Activated T-cell treated with anti-CD3 and anti-CD28 coated beads, Interleukin-2, amount 50 U/mL, for 1 hour (primary cell): ENCODE measurements around the gene TMEM245.
"Not testable (repeated sequence)": the region's sequence is repeated elsewhere in the genome, so short reads cannot be mapped to it uniquely, and the experiment has no call there.

Experiments used
- DNase-seq: peaks from one replicate; pipeline ENCODE4 v3.0.0-alpha.2; 2020

TMEM245 gene

GRCh38 chr9:109132567-109133021 is 12.8 kb upstream of the TMEM245 start:
- no peak for DNase-seq

DNA sequence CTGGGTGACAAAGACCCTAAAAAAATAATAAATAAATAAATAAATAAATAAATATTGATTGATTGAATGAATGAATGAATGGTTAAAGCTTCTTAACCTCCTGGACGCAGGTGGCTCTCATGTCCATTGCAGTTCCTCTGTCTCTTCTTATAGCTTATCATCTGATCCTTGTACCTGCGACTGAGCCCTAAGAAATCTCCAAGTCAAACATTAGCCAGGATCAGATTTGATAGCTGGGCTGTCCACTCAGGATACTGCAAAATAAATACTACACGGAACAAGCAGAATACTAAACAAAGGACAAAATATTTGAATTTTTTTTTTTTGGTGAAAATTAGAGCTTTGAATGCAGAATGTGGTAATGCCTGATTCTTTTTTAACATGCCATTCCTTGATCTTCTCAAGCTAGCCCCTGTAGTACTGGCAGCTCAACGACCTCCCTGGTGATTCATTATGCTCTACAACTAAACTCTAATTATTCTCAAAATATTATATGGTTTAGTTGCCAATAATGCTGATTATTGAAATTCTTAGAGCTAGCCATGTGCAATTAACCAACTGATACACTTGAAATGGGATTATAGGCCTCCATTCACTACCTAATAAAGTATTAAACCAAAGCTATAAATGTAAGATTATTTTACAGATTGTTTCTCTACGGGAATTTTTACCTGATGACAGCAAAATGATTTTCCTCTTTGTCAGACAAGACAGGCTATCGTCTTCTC is 9.9 kb upstream of the TMEM245 start:
- no peak for DNase-seq

GRCh38 chr9:109126671-109127070 is 6.9 kb upstream of the TMEM245 start:
- DNase-seq = not testable (repeated sequence)

GRCh38 chr9:109124121-109124520 is 4.4 kb upstream of the TMEM245 start:
- DNase-seq = no peak

DNA sequence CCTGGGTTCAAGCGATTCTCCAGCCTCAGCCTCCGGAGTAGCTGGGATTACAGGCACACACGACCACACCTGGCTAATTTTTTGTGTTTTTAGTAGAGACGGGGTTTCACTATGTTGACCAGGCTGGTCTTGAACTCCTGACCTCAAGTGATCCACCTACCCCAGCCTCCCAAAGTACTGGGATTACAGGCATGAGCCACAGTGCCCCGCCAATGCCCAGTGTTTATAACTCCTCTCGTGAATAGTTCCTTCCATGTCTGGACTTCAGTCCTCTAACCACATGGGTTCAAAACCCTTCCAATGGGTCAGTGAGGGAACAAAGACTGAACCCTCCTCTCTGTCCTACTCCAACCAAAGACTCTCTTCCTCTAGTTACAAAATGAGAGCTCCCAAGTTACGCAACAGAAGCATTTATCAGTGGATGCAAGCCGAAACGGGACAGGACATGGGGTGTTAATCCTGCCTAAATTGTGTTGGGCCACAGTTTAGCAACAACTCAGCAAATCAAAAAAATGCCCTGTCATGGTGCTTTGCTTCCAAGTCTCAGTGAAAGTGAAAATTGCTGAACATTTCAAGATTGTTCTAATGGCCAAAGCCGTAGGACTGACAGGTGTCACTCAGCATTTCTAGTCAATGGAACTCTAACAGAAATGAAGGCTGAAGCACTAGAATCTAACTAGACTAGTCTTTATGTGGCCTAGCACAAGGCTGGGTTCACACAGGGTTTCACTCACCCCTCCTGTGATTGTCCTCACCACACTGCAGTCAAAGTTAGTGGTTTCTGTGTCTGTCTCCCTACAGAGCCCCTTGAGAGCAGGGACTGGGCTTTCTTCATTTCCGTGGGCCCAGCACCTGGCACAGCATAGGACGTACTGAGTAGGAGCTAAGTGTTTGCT is 3.2 kb upstream of the TMEM245 start:
- no peak for DNase-seq

- no peak for DNase-seq
Observed at GRCh38 chr9:109121232-109121796, 1.6 kb upstream of the TMEM245 start.

GRCh38 chr9:109120204-109120789 is 550 bp upstream of the TMEM245 start:
- DNase-seq = no peak

- no peak for DNase-seq
Observed at GRCh38 chr9:109118808-109119438, 824 bp downstream of the TMEM245 start.

DNA sequence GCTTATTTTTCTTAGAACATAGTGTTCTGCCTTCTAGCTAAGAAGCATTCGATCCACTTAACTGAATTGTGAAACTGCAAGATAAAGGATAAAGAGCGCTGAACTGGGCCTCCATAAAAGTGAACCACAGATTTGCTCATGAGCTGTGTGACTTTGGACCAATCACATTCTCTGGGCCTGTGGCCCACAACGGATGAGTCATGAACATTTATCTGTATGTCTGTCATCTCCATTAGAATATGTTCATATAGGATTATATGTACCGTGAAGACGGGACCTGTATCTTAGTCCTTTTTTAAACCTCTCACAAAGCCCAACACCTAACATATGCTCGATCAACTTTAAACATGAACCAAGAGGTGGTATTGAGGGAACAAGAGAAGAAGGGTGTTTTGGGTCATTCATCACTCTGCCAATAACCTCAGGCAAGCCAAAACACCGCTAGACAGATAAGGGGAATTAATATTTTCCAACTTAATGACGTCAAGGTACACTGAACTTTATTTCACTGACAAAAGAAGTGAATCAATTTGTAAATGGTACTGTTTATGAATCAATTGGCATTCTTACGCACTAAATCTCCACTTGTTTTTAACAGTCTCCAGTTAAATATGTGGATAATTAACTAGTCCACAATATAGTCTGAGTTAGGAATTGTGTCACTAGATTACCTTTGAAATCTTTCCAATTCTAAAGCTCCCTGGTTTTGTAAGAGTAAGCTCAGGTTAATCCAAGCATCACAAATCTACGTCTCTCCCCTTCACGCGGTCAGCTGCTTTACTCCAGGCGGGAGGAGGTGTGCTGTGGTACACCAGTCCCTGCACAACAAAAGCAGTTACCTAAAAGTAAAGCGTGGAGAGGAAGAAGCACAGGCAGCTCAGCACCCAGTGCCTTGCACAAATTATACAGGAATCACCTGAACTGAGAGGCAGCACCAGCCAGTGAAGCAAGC is 1.6 kb downstream of the TMEM245 start:
- DNase-seq = peak; percentile 38

GRCh38 chr9:109115931-109116526 is 3.7 kb downstream of the TMEM245 start:
- DNase-seq = no peak

DNA sequence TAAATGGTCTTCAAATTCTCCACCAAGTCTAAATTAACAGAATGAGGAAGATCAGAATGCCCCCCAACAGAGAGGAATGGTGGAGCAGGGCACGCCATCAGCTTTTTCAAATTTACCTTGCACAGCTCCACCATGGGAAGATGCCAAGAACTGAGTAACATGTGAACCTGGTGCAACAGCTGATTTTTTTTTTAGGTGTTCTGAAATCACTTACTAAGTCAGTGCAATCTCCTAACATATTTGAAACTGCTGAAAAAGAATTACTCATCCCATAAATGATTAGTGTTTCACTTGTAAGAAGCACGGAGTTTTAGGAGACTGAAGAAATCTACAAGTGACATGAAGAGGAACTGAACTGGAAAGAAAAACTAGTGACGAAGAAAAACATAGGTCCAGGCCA is 5.1 kb downstream of the TMEM245 start:
- DNase-seq = no peak

DNA sequence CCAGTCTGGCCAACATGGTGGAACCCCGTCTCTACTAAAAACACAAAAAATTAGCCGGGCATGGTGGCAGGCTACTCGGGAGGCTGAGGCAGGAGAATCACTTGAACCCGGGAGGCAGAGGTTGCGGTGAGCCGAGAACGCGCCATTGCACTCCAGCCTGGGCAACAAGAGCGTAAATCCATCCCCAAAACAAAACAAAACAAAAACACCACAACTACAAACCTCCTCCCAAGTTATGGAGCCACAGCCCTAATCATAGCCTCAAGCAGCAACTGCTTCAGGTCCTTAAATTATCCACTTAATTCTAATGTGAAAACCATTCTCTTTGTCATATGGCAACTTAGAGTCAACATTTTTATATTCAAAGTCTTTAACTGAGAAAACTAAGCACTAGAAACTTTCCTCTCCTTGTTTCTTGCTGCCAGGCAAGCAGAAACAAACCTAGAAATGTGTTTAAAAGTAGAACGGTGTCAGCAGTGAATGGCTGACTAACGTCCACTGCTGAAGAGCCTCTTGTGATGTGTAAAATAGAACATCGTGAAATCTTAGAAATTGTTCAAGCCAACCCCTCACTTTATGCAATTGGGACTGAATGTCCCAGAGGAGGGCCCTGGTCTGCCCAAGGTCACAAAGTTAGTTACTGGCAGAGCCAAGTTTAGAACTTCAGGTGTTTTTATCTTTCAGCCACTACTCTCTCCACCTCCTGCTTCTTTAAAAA is 5.7 kb downstream of the TMEM245 start:
- DNase-seq = no peak

DNA sequence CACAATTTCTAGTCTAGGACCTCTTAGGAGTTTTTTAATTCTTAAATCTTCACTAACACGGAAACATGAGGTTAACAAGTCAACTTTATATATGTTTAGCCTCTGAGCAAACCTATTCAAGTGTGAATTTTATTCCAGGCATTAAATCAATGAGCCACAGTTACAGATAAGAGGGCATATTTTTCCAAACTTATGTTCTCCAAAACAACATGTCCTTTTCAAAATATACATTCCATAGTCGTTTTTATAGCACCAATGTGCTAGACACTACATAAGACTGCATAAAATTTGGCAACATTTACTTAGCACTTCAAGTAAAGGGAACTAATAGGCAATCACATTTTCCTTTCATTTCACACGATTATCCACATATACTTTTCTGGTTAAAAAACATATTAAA is 6.5 kb downstream of the TMEM245 start:
- DNase-seq = no peak

- no peak for DNase-seq
Observed at GRCh38 chr9:109110329-109111021, 9.3 kb downstream of the TMEM245 start.

DNA sequence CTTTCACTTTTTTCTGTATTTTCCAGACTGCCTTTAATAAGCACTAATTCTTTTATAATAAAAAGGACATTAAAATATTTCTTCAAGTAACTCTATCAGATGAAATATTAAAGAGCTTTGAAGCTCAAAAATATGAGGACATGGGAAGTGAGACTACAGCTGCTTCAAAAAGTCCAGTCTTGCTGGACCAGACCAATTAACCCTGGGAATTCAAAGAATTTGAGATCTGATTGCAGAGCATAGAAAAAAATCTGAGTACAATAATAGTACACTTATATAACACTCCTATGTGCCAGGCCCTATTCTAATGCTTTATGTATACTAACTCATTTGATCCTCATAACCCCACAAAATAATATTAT is 9.8 kb downstream of the TMEM245 start:
- no peak for DNase-seq

DNA sequence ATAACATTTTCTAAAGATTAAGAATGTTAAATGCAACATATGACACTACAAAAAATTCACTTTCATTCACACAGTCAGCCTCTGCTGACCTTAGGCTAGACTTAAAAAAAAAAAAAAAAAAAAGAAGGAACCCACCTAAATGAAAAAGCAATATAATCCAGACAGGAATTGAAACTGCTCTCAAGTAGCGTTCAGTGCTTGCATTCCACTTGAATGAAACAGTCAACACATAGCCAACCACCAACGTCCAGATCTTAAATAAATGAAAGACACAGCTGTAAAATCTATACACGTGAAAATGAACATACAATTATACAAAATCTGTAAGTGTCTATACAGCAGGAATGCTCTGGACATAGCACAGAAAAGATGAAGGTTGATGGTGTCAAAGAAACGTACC is 11.4 kb downstream of the TMEM245 start:
- DNase-seq = no peak

- DNase-seq = no peak
Observed at GRCh38 chr9:109107402-109108240, 12.1 kb downstream of the TMEM245 start.

- no peak for DNase-seq
Observed at GRCh38 chr9:109101810-109102209, 17.9 kb downstream of the TMEM245 start.

DNA sequence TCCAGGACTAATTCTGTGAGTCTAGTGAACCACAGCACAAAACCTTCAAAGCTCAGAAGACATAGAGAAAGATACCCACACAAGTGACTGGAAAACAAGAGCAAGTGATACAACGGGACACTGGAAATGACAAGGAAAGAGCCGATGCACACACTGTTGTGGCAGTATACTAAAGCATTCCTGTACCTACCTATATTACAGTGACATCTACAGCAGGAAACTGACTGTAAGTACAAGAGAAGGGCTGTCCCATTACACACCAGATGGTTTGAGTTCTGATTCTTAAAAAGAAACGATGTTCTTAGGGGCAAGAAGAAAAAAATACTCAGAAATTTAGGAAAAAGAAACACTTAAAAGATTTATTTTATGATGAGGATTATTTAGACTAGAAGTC is 18.5 kb downstream of the TMEM245 start:
- DNase-seq = no peak
